Measurements from ENCODE around the gene WDR88.
"Not testable (repeated sequence)": the region's sequence is repeated elsewhere in the genome, so short reads cannot be mapped to it uniquely, and the experiment has no call there.

Gene WDR88

GRCh38 chr19:33214596-33214995 lies 82.7 kb downstream of the WDR88 start:
- peak; percentile 77 for DNase-seq

- no peak for DNase-seq
These were observed 83.7 kb downstream of the WDR88 start for GRCh38 chr19:33215438-33216197.

- no peak for DNase-seq
These were observed 84.4 kb downstream of the WDR88 start for GRCh38 chr19:33216198-33216830.

- DNase-seq = no peak
These were observed 86.0 kb downstream of the WDR88 start for GRCh38 chr19:33217881-33218280.

GRCh38 chr19:33219261-33219815 lies 87.4 kb downstream of the WDR88 start:
- no peak for DNase-seq

GRCh38 chr19:33220115-33220514 lies 88.2 kb downstream of the WDR88 start:
- DNase-seq = peak; percentile 35

- no peak for DNase-seq
These were observed 88.8 kb downstream of the WDR88 start for GRCh38 chr19:33220735-33221134.

GRCh38 chr19:33221638-33222037 lies 89.7 kb downstream of the WDR88 start:
- no peak for DNase-seq

- DNase-seq = not testable (repeated sequence)
These were observed 90.3 kb downstream of the WDR88 start for GRCh38 chr19:33222255-33222654.

GRCh38 chr19:33224694-33225457 lies 93.0 kb downstream of the WDR88 start:
- DNase-seq = no peak
